ENCODE measurements around the gene DDX19B.
"Not testable (repeated sequence)": the region's sequence is repeated elsewhere in the genome, so short reads cannot be mapped to it uniquely, and the experiment has no call there.

The DDX19B gene

DNA sequence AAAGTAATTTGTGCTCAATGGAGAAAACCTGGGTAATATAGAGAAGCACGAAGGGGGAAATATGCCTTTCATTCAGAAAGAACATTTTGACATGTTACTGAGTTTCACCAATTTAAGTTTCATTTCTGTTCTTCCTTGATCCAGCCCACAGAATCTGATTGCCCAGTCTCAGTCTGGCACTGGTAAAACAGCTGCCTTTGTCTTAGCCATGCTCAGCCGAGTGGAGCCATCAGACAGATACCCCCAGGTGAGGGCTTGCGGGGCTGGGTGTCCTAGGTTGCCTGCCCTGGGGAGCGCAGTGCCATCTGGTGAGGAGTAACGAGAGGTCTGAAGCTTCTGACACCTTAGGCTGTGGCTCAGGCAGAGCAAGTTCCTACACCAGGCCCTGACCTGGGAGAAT lies 65.4 kb downstream of the DDX19B start:
- no peak for DNase-seq

DNA sequence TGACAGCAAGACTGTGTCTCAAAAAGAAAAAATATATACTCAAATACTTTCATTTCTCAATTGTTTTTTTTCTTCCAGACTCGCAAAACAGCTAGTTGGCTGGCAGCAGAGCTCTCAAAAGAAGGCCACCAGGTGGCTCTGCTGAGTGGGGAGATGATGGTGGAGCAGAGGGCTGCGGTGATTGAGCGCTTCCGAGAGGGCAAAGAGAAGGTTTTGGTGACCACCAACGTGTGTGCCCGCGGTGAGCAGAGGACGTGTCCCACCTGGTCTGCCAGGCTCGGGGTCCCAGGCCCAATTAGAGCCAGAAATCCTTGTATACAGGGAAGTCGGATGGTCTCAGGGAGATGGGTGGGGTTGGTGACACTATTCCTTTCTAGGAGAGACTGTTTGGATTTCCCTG lies 71.2 kb downstream of the DDX19B start:
- not testable (repeated sequence) for DNase-seq

DNA sequence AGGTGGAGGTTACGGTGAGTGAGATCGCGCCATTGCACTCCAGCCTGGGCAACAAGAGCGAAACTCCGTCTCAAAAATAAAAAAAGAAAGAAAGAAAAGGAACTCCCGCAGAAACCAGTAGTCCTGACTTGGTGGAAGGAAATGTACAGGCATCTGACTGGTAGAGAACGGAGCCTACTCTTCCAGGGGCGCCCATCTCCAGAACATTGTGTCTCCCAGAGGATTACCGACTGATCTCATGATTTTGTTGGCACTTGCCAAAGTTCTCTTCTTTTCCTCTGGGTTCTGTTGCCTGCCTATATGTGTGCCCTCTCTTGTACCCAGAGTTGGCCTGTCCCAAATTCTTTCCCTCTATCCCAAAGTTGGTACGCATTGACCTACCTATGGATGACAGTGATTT lies 71.9 kb downstream of the DDX19B start:
- no peak for DNase-seq

DNA sequence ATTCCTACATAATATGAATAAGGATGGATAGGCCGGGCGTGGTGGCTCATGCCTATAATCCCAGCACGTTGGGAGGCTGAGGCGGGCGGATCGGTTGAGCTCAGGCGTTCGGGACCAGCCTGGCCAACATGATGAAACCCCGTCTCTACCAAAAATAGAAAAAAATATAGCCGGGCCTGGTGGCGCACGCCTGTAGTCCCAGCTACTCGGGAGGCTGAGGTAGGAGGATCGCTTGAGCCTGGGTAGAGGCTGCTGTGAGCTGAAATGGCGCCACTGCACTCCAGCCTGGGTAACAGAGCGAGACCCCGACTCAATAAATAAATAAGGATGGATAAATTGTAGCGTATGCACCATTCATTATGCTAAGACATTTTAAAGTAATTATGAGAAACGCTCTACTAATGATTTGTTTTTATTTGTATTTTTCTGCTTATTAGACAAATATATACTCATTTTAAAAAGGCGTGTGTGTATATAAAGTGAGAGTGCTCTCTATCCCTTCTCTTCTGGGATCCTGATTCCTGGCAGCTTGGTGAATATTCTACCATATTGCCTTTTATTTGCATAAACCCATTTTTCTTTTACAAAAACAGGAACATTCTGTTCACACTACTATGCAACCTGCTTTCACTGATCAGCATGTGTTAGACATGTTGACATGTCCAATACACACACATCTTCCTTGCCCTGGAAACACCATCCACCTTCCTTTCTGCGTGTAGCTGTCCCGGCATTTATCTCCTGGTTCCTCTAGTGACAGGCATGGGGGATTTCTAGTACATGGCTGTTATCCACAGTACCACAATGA lies 74.1 kb downstream of the DDX19B start:
- DNase-seq, result no peak

DNA sequence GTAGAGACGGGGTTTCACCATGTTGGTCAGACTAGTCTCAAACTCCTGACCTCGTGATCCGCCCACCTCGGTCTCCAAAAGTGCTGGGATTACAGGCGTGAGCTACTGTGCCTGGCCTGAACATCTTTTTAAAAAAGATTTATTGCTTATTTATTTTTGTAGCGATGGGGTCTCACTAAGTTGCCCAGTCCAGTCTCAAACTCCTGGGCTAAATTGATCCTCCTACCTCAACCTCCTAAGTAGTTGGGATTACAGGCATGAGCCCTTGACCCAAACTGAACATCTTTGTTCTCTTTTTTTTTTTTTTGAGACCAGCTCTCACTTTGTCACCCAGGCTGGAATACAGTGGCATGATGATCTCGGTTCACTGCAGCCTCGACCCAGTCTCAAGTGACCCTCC lies 75.2 kb downstream of the DDX19B start:
- DNase-seq, result no peak

DNA sequence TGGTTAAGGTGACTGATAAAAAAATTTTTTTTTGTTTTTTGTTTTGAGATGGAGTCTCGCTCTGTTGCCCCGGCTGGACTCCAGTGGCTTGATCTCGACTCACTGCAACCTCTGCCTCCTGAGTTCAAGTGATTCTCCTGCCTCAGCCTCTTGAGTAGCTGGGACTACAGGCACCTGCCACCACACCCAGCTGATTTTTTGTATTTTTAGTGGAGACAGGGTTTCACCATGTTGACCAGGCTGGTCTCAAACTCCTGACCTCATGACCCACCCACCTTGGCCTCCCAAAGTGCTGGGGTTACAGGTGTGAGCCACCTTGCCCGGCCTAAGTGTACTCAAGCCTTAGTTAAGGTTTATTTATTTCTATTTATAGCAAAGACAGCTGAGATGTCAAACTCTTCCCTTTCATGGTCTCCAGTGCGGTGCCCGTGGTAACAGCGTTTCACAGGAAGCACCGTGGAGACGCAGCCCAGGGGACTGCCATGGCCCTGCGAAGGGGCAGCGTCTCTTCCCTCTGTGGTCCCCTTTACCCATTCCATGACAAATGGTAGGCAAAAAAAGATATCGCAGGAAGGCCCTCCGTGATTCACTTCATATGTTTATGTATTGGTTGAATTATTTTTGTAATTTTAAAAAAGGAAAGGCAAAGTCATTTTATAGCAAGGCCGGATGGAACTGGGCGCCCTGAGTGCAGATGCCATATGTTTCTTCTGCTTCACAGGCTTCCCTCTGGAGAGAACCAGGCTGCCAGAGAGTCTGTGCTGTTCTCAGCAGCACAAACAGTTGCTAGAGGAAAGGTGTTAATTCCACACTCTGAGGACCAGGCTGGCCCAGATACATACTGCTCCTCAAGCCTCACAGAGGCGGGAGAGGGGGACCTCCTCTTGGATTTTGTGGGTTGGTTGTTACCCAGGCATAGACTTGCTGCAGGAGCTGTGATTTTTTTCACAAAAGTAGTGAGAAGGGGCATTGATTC lies 76.9 kb downstream of the DDX19B start:
- no peak for DNase-seq

DNA sequence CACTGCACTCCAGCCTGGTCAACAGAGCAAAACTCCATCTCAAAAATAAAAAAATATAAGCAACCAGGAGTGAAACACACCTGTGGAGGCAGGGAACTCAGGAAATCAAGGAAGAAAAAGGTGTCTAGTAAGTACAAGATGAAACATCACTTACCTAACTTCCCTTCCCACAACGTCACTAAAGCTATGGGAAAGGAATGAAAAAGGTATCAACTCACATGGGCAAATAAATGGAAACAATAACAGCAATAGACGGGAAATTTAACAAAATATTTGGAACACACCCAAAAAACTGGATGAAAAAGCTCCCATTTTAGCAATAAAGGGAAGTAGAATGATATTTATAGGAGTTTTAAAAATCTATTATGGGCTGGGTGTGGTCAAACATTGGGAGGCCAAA lies 78.8 kb downstream of the DDX19B start:
- DNase-seq, result no peak

DNA sequence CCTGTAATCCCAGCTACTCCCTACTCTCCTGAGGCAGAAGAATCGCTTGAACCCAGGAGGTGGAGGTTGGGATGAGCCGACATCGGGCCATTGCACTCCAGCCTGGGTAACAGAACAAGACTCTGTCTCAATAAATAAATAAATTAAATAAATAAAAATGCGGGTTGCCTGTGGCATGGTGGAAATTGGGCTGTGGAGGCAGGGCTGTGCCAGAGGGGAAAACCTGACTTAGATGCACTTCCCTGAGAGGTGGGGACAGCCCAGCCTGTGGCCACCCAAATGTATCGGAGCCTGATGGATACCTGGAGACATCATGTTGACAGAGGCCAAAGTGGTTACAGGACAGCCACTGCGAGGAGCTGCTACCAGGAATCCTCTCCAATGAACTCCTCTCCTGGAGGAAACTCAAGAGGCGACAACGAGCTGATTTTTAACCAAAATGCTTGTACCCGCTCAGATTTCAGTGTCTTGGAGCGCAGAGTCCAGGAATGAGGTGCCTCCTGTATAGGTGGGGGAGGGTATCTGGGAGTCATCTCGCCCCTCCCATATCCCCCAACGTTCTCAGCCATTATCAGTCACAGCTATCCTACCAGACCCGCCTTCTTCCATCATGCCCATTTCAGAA lies 80.0 kb downstream of the DDX19B start:
- no peak for DNase-seq

DNA sequence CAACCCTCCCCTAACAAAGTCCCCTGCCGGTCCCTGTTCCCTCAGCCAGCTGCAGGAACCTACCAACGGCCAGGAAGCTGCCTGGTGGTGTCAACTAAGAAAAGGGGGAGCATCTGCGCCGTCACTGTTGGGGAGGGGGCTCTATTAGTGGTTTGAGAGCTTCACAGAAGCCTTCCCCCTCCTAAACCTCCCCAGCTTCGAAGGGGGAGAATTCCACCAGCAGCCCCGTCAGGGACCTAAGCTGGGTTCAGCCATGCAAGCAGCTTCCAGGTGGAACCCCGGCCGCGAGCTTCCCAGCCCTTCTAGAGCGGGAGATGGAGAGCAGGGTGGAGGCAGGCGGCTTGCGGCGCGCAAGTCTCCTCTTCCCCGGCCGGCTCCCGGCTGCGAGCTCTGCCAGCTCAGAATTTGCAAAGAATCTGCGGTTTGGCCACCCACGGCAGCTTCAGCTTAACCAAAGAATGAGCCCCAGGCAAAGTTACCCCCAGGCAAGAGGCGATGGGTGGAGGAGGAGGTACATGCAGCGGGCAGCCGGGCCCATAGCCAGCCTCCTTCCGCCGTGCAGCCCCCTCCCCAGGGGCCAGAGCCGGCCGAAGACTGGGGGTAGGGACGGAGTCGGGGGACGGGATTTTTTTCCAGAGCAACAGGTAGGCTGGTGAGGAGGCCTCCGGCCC lies 81.4 kb downstream of the DDX19B start:
- DNase-seq, result no peak

DNA sequence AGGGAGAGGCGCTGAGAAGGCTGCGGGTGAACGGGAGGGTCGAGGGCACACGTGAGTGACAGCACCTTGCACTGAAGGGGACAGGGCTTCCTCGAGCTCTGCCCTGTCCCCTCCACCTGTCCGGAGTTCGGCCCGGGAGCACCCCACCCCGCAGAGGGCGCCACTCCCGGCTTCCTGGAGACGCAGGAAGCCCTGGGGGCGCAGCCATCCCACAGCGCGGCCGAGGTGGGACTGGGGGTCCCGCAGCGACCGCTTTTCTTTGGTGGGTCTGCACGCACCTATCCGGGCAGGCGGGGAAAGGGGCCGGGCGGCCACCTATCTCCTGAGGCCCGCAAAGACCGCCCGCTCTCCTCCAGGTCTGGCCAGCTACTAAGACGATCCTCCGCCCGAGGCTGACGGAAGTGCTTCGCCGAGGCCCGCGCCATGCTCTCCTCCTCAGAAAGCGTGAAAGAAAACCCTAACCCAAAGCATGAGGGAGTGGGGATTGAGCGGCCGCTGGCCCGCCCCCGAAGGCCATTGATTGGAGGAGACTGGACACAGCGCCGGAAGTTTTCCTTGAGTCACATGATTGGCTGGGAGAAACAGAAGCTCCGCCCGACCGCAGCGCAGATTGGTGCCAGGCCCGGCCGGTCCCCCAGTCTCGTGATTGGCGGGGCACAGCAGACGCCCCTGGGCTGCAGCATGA lies 82.1 kb downstream of the DDX19B start:
- DNase-seq, result peak; percentile 53

DNA sequence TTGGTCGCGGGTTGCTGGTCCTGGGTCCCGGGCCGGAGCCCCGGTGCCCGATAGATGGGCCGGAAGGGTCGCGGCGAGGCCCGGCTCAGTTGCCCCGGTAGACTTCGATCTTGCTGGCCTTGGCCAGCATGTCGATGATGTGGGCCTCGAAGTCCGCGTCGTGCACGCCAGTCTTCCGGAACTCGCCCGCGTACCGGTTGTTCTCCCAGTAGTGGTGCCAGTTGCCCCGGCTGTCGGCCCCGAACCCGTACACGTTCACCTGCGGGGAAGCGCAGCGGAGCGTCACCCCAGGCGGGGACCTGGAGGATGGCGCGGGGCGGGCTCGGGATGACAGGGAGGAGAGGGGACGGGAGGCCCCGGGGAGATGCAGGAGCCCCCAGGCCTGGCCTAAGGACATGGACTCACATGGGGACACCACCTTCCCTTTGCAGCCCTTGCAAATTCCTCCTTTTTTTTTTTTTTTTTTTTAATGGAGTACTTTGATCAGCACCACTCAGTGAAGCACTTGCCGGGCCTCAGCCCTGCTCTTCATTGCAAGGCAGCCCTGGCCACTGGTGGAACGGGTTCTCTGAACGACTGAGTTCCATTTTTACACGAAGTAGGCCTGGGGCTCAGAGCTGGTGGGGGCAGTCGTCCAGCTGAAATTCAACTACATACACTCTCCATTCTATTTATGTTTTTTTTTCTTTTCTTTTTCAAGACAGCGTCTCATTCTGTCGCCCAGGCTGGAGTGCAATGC lies 82.8 kb downstream of the DDX19B start:
- no peak for DNase-seq

DNA sequence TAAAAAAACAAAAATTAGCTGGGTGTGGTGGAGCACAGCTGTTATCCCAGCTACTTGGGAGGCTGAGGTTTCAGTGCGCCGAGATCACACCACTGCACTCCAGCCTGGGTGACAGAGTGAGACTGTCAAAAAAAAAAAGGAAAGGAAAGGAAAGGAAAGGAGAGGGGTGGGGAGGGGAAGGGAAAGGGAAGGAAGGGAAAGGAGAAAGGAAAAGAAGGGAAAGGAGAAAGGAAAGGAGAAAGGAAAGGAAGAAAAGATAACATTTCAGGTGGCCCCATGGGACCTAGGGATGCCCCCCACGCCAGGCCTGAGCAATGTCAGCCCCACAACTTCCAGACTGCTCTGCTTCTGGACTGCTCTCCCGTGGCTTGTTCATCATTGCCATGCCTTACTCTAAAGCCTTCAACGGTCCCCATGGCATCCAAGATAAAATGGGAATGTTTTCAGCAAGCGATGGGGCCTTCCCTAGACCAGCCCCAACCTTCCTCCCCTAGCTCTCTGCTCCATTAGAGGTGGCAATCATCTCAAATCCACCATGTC lies 84.5 kb downstream of the DDX19B start:
- DNase-seq, result no peak
